ENCODE data around the gene CAPN12.
A peak's percentile ranks its signal among the peaks of the same experiment; 100 is the strongest.

CAPN12 gene

DNA sequence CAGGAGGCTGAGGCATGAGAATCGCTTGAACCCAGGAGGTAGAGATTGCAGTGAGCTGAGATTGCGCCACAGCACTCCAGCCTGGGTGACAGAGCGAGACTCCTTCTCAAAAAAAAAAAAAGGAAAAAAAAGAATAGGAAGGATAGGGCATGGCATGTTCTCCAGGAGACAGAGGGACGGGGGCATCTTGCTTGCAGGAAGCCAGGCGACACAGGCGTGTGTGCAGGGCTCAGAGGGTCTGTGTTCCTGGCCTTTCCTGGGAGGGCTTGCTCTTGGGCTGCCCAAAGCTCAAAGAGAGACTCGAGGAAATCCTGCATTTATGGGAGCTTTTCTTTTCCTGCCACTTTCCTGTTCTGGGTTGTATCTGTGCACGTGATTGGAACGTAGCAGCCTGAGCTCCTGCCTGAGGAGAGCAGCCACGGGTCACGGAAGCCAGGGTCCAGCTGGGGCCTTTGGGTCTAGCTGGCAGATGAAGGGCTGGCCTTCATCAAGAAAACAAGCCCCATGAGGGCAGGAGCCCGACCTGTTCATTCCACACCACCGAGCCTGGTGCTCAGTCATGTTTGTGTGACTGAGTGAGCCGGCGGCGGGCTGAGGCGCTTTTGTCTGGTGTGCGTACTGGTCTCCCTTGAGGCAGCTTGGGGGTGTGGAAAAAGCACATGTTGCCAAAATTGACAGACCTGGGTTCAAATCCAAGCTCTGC is 44.5 kb downstream of the CAPN12 start:
- H3K27me3 Mint-ChIP-seq, result no peaks in the 10 kb centered on the region
- peak overlapping the region; percentile 56 for H3K27ac Mint-ChIP-seq
- H3K4me3 Mint-ChIP-seq, result no peak overlapping the region
- no peaks in the 10 kb centered on the region for H3K9me3 Mint-ChIP-seq
- peaks cover 81% of the 10 kb centered on the region for H3K36me3 Mint-ChIP-seq (ENCODE audit: low read depth)
- peaks cover 50% of the 10 kb centered on the region for H3K4me1 Mint-ChIP-seq (ENCODE audit: low read depth)
- intact Hi-C loops (cut with micrococcal nuclease), result no loop called here

DNA sequence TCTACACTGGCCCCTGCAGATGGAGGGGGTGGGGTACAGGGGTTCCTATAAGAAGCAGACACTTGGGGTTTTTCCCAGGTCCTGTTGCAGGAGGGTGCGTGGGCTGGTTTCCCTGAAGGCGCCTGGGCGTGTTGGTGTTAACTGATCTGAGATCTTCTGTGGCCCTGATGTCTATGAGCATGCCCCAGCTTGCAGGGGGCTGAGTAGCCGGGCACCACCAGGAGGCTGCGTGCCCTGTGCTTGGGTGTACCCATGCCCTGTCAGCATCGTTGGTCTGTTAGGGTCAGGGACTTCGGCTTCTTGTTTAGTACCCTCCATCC is 45.3 kb downstream of the CAPN12 start:
- Mint-ChIP-seq H3K4me3 (no peak overlapping the region), H3K27ac (peak overlapping the region; percentile 56), H3K27me3 (no peaks in the 10 kb centered on the region), H3K9me3 (no peaks in the 10 kb centered on the region), H3K36me3 (ENCODE audit: low read depth) (peaks cover 81% of the 10 kb centered on the region), H3K4me1 (ENCODE audit: low read depth) (peaks cover 58% of the 10 kb centered on the region)
- intact Hi-C loops (cut with micrococcal nuclease), result no loop called here

DNA sequence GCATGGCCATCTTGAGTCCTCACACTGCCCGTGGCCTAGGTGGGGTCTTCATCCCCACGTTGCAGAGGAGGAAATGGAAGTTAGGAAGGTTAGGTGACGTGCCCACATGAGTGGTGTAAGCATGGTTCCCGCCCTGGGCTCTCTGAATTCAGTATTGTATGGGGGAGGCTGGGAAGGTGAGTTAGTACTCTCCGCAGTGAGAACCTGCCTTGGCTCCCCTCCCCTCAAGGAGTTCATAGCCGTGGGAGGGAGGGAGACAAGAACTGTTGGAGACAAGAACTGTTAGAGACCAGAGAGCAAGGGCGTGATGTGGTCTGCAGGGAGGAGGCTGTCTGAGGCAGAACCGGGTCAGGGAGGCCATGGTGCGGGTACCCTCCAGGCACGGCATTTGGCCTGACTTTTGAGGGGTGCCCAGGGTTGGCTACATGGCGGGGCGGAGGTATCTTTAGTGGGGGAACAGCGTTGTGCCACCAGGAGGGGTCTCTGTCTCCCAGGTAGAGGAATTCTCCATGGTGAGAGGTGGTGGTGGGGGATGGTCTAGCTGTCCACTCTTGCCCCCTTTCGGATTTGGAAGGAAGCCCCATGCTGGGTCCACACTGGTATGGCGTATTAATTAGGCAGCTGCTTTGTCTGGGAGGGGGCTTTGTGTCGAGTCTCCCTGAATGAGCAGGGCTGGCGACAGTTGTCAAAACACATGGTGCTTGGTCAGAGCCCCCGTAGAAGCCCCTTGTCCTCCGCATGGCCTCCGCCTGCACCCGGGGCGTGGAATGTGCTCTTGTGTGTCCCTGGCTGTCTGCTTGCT is 45.8 kb downstream of the CAPN12 start:
- intact Hi-C loops (cut with micrococcal nuclease), result no loop called here
- Mint-ChIP-seq H3K36me3 (ENCODE audit: low read depth) (peaks cover 80% of the 10 kb centered on the region), H3K27ac (peak overlapping the region; percentile 56), H3K27me3 (no peaks in the 10 kb centered on the region), H3K4me3 (no peak overlapping the region), H3K9me3 (no peaks in the 10 kb centered on the region), H3K4me1 (ENCODE audit: low read depth) (peaks cover 63% of the 10 kb centered on the region)

DNA sequence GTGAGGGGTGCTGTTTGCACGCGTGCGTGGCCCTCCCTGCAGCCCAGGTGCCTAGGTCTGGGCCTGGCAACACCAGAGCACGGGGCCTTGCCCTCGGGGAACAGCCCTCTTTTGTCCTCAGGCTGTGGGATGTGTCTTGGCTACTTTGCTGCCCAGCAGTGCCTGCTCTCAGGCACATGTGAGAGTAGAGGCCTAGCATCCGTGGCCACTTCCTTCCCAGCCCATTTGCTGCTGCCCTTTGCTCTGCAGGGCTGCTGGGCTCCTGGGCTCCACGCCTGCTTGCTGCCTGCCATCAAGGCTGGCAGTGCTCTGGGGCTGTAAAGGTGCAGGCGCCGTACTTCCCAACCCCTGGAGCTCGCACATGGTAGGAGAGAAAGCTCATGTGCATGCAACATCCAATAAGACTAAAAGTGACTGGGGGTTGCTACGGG is 46.6 kb downstream of the CAPN12 start:
- Mint-ChIP-seq H3K9me3 (no peaks in the 10 kb centered on the region), H3K36me3 (ENCODE audit: low read depth) (peaks cover 72% of the 10 kb centered on the region), H3K27ac (peak overlapping the region; percentile 85), H3K4me3 (no peak overlapping the region), H3K27me3 (no peaks in the 10 kb centered on the region), H3K4me1 (ENCODE audit: low read depth) (peaks cover 71% of the 10 kb centered on the region)
- intact Hi-C loops (cut with micrococcal nuclease), result no loop called here

DNA sequence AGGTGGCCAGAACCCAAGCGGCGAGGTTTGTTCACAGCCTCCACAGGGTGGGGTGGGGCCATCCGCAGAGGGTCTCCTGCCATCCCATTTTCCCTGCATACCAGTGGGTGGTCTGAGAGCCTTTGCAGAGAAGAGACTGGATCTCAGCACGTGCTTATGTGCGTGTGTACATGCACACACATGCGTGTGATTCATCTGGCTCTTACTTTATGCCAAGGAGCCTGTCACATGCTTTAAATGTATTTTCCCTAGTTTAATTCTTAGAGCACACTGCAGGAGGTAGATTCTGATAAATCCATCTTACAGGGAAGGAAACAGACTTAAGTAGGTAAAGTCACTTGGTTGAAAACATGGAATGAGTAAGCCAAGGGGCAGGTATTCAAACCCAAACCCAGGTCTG is 47.1 kb downstream of the CAPN12 start:
- H3K4me1 Mint-ChIP-seq (ENCODE audit: low read depth), result peaks cover 76% of the 10 kb centered on the region
- H3K4me3 Mint-ChIP-seq, result no peak overlapping the region
- no peaks in the 10 kb centered on the region for H3K27me3 Mint-ChIP-seq
- H3K9me3 Mint-ChIP-seq, result no peaks in the 10 kb centered on the region
- peak overlapping the region; percentile 85 for H3K27ac Mint-ChIP-seq
- H3K36me3 Mint-ChIP-seq (ENCODE audit: low read depth), result peaks cover 67% of the 10 kb centered on the region
- intact Hi-C loops (cut with micrococcal nuclease), result no loop called here

DNA sequence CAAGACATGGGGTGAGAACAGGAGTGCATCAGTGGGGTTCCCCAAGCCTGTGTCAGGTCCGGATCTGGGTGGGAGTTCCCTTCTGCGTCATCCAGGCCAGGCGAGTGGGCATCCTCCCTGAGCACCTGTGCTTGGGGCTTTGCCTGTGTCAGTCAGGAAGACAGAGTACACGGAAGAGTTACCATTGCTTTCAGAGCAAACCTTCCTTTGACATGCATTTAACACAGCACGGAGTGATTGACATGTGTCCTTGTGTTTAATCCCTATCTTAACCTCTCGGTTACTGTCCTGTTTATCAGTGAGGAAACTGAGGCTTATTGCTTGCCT is 47.6 kb downstream of the CAPN12 start:
- Mint-ChIP-seq H3K9me3 (no peaks in the 10 kb centered on the region), H3K4me3 (no peak overlapping the region), H3K36me3 (ENCODE audit: low read depth) (peaks cover 67% of the 10 kb centered on the region), H3K27me3 (no peaks in the 10 kb centered on the region), H3K27ac (peak overlapping the region; percentile 85), H3K4me1 (ENCODE audit: low read depth) (peaks cover 81% of the 10 kb centered on the region)
- intact Hi-C loops (cut with micrococcal nuclease), result no loop called here

DNA sequence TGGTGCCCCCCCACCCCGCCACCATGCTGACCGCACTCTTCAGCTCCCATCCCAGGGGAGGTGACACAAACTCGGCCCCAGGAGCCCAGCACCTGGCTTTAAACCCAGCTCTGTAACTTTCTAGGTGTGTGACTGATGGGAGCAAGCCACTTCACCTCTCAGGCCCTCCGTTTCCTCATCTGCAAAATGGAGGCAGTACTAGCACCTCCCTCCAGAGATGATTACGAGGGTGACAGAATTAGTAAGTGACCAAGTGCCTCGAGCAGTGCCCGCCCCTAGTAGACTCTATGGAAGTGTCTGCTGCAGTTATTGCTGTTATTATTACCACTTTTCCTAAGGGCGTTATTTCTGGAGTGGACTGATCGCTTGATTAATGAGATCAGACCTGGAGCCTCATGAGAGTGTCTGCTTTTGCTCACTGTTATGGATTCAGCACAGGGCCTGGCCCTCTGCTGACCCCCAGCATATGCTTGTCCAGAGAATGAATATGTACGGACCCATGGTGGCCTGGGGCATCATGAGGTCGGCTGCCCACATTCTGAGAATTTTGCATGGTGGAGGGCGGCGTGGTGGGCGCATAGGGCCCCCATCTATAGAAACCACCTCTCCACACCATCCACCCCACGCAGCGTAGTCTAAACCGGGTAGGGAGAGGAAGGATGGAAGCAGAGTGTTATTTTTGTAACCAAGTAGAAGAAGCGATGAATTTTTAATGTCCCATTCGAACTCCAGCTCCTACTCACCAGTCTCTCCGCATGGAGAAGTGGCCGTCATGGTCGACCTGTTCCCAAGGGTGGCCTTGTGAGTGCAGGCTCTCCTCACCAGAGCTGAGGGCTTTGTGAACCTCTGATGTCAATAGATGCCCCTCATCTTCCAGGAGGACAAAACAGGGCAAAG is 48.2 kb downstream of the CAPN12 start:
- Mint-ChIP-seq H3K4me1 (ENCODE audit: low read depth) (peaks cover 87% of the 10 kb centered on the region), H3K4me3 (peak overlapping the region; percentile 28), H3K9me3 (no peaks in the 10 kb centered on the region), H3K27me3 (no peaks in the 10 kb centered on the region), H3K27ac (peak overlapping the region; percentile 85), H3K36me3 (ENCODE audit: low read depth) (peaks cover 62% of the 10 kb centered on the region)
- intact Hi-C loops (cut with micrococcal nuclease), result no loop called here

DNA sequence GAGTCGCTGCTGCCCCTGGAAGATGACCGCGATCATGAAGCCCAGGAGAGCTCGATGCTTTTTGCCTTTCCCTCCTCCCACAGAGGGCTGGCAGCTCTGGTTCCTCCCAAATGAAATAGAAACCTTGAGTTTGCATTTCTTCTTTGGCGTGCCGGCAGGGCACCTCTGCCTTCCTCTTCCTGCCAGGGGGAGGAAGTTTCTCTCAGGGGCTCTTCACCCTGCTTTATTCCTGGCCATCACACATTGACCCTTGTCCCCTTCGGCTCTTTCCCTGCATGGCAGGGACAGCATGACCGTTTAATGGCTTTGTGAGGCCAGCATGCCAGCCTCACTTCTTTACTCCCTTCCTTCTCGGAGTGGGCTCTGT is 49.0 kb downstream of the CAPN12 start:
- peak overlapping the region; percentile 85 for H3K27ac Mint-ChIP-seq
- no peaks in the 10 kb centered on the region for H3K27me3 Mint-ChIP-seq
- peak overlapping the region; percentile 66 for H3K4me3 Mint-ChIP-seq
- peaks cover 55% of the 10 kb centered on the region for H3K36me3 Mint-ChIP-seq (ENCODE audit: low read depth)
- peaks cover 92% of the 10 kb centered on the region for H3K4me1 Mint-ChIP-seq (ENCODE audit: low read depth)
- H3K9me3 Mint-ChIP-seq, result no peaks in the 10 kb centered on the region
- intact Hi-C loops (cut with micrococcal nuclease), result no loop called here

DNA sequence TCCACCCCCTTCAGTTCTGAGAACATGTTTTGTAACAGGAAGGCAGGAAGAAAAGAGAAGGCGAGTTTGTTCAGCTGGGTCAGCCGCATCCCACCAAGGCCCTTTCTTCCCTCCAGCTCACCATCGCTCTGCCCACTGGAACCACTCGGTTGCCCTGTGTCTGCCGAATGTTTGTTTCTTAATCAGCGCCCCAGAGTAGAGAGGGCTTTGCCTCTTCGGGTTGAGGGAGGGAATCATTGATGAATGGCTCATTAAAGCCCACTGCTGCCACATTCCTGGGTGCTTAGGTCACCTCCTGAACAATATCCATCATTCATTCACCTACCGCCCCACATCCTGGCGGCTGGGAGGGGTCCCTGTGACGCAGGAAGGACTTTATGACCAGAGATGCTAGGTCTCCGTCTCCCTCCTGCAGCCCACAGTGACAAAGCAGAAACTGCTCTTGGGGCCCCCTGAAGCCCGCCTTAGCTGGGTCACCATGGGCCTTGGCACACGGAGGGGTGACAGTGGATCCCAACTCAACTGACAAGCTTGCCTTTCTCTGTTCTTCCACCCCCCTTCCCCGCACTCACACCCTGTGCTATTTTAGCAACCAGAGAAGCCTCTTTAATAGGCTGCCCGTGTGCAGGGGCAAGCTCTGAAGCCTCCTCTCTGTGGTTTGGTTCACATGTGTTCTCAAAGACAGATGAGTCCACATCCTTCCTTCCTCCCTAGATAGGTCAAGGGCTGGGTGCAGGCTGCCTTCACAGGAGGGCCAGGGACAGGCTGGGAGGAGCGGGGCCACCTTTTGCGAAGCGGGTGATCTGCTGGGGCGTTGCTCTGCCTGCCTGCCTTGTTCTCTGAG is 50.7 kb downstream of the CAPN12 start:
- Mint-ChIP-seq H3K27ac (peak overlapping the region; percentile 85), H3K4me1 (ENCODE audit: low read depth) (peaks cover 96% of the 10 kb centered on the region)

DNA sequence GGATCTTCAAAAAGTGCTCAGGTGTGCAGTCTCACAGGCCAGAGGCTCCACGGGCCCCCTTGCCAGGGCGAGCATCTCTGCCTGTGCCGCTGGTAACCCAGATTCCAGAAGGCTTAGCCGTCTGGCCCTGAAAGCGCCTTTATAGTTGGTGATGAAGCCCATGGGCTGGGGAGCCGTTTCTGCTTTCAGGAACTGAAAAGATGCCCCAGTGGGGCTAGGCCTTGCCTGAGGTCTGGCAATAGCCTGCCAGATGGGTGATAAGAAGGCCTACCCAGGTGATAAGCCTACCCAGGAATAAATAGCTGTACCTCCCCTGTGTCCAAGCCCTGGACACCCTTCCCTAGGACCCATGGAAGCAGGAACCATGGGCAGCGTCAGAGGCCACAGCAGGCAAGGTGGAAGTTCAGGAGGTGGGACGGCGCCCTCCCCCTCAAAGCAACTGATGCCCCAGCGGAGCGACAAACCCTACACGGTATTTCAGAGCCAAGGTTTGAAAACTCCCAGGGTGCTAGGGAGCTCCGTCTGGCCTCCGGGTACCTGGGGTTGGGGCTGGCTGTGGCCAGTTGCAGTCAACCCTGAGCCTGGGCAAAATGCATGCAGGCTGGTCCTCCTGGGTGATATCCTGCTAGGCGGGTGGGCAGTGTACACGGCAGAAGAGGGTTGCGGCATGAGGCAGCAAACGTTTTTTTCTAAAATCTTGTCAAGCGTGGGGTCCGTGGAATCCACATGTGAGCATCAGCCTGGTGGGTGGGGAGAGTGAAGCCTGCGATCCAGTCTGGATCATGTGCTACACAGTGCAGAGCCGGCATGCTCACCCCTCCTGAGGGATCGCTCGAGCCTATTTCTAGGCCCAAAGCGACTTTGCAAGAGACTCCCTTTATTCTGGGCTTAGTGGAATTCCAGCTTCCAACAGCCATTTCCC is 51.6 kb downstream of the CAPN12 start:
- Mint-ChIP-seq H3K4me1 (ENCODE audit: low read depth) (peaks cover 94% of the 10 kb centered on the region), H3K9me3 (no peaks in the 10 kb centered on the region), H3K27ac (peak overlapping the region; percentile 85), H3K27me3 (no peaks in the 10 kb centered on the region), H3K36me3 (ENCODE audit: low read depth) (peaks cover 42% of the 10 kb centered on the region), H3K4me3 (no peak overlapping the region)
- intact Hi-C loops (cut with micrococcal nuclease), result loop anchor here (2.0 kb wide), 1 partner anchor 44 kb away; no protein-coding TSS in a partner anchor

More for the DNA sequence above, 50.7 kb downstream of the CAPN12 start:
- Mint-ChIP-seq H3K27me3 (no peaks in the 10 kb centered on the region), H3K4me3 (no peak overlapping the region), H3K9me3 (no peaks in the 10 kb centered on the region), H3K36me3 (ENCODE audit: low read depth) (peaks cover 50% of the 10 kb centered on the region)
- intact Hi-C loops (cut with micrococcal nuclease), result loop anchor here (2.0 kb wide), 1 partner anchor 45 kb away; no protein-coding TSS in a partner anchor

DNA sequence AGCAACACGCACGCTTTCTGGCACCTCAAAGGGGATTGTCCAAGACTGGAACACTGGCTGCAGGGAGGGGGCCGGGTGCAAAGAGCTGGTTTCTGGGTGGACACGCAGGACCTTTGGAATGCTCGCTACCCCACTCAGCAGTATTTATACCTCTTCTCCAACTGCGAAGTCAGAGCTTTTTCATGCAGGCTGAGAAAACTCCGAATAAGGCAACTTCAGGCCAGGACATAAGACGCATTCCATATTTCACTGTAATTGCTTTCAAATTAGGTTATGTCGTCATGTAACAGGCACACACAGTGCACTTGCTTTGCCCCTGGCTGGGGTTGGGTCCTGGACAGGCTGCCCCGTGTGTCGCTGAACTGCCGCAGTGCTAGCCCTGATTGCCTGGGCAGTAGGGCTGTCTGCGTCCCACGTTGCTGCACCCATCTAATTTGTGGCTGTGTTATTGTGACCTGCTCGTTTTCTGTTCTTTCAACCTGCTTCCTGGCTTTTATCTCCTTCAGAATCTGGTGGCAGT is 52.3 kb downstream of the CAPN12 start:
- H3K36me3 Mint-ChIP-seq (ENCODE audit: low read depth), result peaks cover 35% of the 10 kb centered on the region
- no peaks in the 10 kb centered on the region for H3K9me3 Mint-ChIP-seq
- H3K27ac Mint-ChIP-seq, result peak overlapping the region; percentile 85
- intact Hi-C loops (cut with micrococcal nuclease), result loop anchor here (2.0 kb wide), 1 partner anchor 43 kb away; no protein-coding TSS in a partner anchor
- H3K4me3 Mint-ChIP-seq, result no peak overlapping the region
- H3K27me3 Mint-ChIP-seq, result no peaks in the 10 kb centered on the region
- peaks cover 94% of the 10 kb centered on the region for H3K4me1 Mint-ChIP-seq (ENCODE audit: low read depth)

DNA sequence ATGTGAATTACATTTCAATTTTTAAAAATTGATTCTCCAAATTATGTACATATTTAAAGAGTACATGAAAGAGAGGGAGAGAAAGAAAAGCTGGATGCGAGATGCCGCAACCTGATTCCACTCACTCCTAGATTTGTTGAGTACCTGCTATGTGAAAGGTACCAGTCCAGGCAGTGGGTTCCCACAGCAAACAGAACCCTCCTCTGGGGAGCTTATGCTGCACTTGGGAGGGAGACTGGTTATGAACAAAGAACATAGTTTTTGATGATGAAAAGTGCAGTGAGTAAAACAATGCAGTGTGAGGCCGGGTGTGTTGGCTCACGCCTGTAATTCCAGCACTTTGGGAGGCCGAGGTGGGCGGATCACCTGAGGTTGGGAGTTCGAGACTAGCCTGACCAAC is 53.4 kb downstream of the CAPN12 start:
- no peak overlapping the region for H3K4me3 Mint-ChIP-seq
- H3K27me3 Mint-ChIP-seq, result no peaks in the 10 kb centered on the region
- intact Hi-C loops (cut with micrococcal nuclease), result no loop called here
- H3K27ac Mint-ChIP-seq, result peak overlapping the region; percentile 60
- H3K4me1 Mint-ChIP-seq (ENCODE audit: low read depth), result peaks cover 95% of the 10 kb centered on the region
- H3K9me3 Mint-ChIP-seq, result no peaks in the 10 kb centered on the region
- peaks cover 25% of the 10 kb centered on the region for H3K36me3 Mint-ChIP-seq (ENCODE audit: low read depth)

All from dendritic cell treated with granulocyte-macrophage colony-stimulating factor and Interleukin-4, amounts not matched to agents 40 ng/mL and 50 ng/mL, for 4 days (primary cell).